AG09309 (cell line): ENCODE results near the gene KIF12.

ENCODE experiments used
- DNase-seq: peaks from one replicate; pipeline ENCODE4 v3.0.0-alpha.2; 2010; ENCODE audit warnings: low read depth
- H3K4me3 ChIP-seq: 2 replicates; pipeline ENCODE4 v1.5.1; 2011; ENCODE audit warnings: mild to moderate bottlenecking, low read depth, low read length, moderate library complexity; ENCODE audit not compliant: control insufficient read depth
- CTCF ChIP-seq: IDR thresholded peaks from 2 replicates; pipeline ENCODE4 v1.5.1; 2011; ENCODE audit warnings: mild to moderate bottlenecking, low read depth, low read length, inconsistent platforms; ENCODE audit not compliant: insufficient read depth, control insufficient read depth; ENCODE audit errors: missing control alignments

The KIF12 gene

GRCh38 chr9:114072184-114073140 lies 26.6 kb downstream of the KIF12 start:
- no peak for DNase-seq
- no peak for TF ChIP-seq CTCF
- no peak overlapping the region for H3K4me3 ChIP-seq

DNA sequence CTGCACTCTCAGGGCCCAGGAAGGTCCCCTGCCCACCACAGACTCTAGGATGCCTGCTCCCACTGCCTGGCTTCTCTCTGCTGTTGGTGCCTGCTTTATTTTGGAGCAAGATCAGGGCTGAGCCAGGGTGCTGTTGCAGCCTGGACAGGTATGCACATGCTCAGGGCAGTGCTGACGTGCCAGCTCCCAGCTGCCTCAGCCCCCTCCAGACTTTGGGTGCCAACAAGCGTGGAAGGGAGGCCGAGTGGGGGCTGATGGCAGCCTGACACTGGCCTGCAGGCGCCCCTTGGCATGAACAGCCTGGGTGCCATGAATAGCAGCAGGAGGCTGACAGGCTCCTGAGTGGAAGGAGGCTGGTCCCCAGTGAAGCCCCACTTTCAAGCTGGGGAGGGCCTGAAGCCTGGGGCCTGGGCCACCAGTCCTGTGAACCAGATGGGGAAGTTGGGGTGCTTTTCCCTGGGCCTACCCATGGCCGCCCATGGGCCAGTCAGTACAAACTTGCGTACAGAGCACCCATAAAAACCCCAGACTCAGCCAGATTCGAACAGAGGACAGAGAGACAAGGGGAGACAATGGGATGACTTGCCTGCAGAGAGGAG lies 27.8 kb downstream of the KIF12 start:
- no peak overlapping the region for H3K4me3 ChIP-seq
- DNase-seq, result no peak
- TF ChIP-seq CTCF, result no peak

GRCh38 chr9:114070188-114071103 lies 28.6 kb downstream of the KIF12 start:
- DNase-seq, result no peak
- TF ChIP-seq CTCF, result no peak
- H3K4me3 ChIP-seq, result no peak overlapping the region

- DNase-seq, result no peak
- no peak for TF ChIP-seq CTCF
- H3K4me3 ChIP-seq, result no peak overlapping the region
These were observed 29.5 kb downstream of the KIF12 start for GRCh38 chr9:114069476-114070187.

- TF ChIP-seq CTCF, result no peak
- H3K4me3 ChIP-seq, result no peak overlapping the region
- no peak for DNase-seq
These were observed 33.8 kb downstream of the KIF12 start for GRCh38 chr9:114065304-114065703.

DNA sequence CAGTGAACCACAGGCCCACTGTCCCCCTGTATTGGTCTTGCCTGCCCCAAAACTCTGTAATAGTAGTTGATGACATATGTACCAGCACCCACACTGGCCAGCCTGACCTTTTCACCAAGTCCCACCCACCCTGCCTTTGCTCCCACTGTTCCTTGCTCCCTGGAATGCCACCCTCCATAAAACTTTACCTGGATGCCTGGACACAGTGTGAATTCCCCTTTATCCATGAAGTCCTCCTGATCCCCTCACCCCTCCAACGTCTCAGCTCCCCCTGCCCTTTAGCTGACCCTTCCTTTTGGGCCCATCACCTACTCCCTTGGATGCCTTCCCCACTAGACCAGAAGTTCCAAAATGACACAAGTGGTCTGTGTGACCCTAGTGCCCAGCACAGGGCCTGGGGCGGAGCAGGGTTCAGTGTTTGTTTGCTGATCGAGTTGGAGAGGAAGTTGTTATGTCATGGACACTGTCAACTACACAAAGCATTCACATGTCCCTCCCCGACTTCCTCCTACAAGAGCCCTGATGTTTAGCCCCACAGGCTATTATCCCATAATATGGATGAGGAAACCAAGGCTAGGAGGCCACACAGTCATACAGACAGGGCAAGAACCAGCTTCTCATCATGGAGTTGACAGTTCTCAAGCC lies 37.1 kb downstream of the KIF12 start:
- no peak for TF ChIP-seq CTCF
- H3K4me3 ChIP-seq, result no peak overlapping the region

More for the DNA sequence above, 37.1 kb downstream of the KIF12 start:
- no peak for DNase-seq
